ENCODE measurements around the gene RET. TPM values are rescaled to one million over a fixed set of nuclear protein-coding genes. Genes with fewer than 3 reads are reported as not detected.
"Not testable (repeated sequence)": the region's sequence is repeated elsewhere in the genome, so short reads cannot be mapped to it uniquely, and the experiment has no call there.

RET gene
- polyA plus RNA-seq, 1 donor, result 3.4 TPM

GRCh38 chr10:43077421-43078171 lies 727 bp downstream of the RET start:
- DNase-seq (ENCODE audit: low read depth), result no peak

GRCh38 chr10:43078175-43078985 lies 1.5 kb downstream of the RET start:
- no peak for DNase-seq (ENCODE audit: low read depth)

GRCh38 chr10:43078986-43079273 lies 2.1 kb downstream of the RET start:
- no peak for DNase-seq (ENCODE audit: low read depth)

GRCh38 chr10:43079856-43080255 lies 3.0 kb downstream of the RET start:
- DNase-seq (ENCODE audit: low read depth), result no peak

- DNase-seq (ENCODE audit: low read depth), result no peak
These were observed 5.2 kb downstream of the RET start for GRCh38 chr10:43082087-43082486.

GRCh38 chr10:43082746-43083145 lies 5.9 kb downstream of the RET start:
- no peak for DNase-seq (ENCODE audit: low read depth)

GRCh38 chr10:43083764-43084163 lies 6.9 kb downstream of the RET start:
- no peak for DNase-seq (ENCODE audit: low read depth)

GRCh38 chr10:43084812-43085211 lies 7.9 kb downstream of the RET start:
- DNase-seq (ENCODE audit: low read depth), result no peak

GRCh38 chr10:43086321-43086942 lies 9.6 kb downstream of the RET start:
- no peak for DNase-seq (ENCODE audit: low read depth)

- DNase-seq (ENCODE audit: low read depth), result no peak
These were observed 12.7 kb downstream of the RET start for GRCh38 chr10:43089519-43089918.

- no peak for DNase-seq (ENCODE audit: low read depth)
These were observed 13.3 kb downstream of the RET start for GRCh38 chr10:43090188-43090587.

GRCh38 chr10:43090664-43091063 lies 13.8 kb downstream of the RET start:
- no peak for DNase-seq (ENCODE audit: low read depth)

GRCh38 chr10:43091846-43092245 lies 15.0 kb downstream of the RET start:
- no peak for DNase-seq (ENCODE audit: low read depth)

GRCh38 chr10:43093423-43094076 lies 16.7 kb downstream of the RET start:
- DNase-seq (ENCODE audit: low read depth), result no peak

GRCh38 chr10:43094085-43094484 lies 17.2 kb downstream of the RET start:
- DNase-seq (ENCODE audit: low read depth), result no peak

GRCh38 chr10:43099339-43099738 lies 22.5 kb downstream of the RET start:
- not testable (repeated sequence) for DNase-seq (ENCODE audit: low read depth)

- no peak for DNase-seq (ENCODE audit: low read depth)
These were observed 23.1 kb downstream of the RET start for GRCh38 chr10:43099928-43100327.

GRCh38 chr10:43100366-43100765 lies 23.5 kb downstream of the RET start:
- no peak for DNase-seq (ENCODE audit: low read depth)

- no peak for DNase-seq (ENCODE audit: low read depth)
These were observed 25.4 kb downstream of the RET start for GRCh38 chr10:43102063-43102828.

GRCh38 chr10:43105102-43105955 lies 28.5 kb downstream of the RET start:
- no peak for DNase-seq (ENCODE audit: low read depth)

- no peak for DNase-seq (ENCODE audit: low read depth)
These were observed 29.0 kb downstream of the RET start for GRCh38 chr10:43105956-43106229.
